HG03095 (cell line): ENCODE results near the gene GALNT10.

Source experiments
- ATAC-seq: cut with Tn5 transposase; IDR thresholded peaks from one replicate; pipeline ENCODE4 v1.9.1; 2021; ENCODE audit warnings: moderate library complexity; ENCODE audit not compliant: unreplicated experiment

GALNT10 gene

GRCh38 chr5:154317916-154318315, 127.4 kb downstream of the GALNT10 start:
- no peak for ATAC-seq

GRCh38 chr5:154318691-154319090, 128.2 kb downstream of the GALNT10 start:
- ATAC-seq = no peak

GRCh38 chr5:154319736-154320135, 129.2 kb downstream of the GALNT10 start:
- no peak for ATAC-seq

GRCh38 chr5:154320224-154321089, 129.9 kb downstream of the GALNT10 start:
- no peak for ATAC-seq

GRCh38 chr5:154321546-154321945, 131.0 kb downstream of the GALNT10 start:
- ATAC-seq = no peak

- no peak for ATAC-seq
Observed at GRCh38 chr5:154324033-154324432, 133.5 kb downstream of the GALNT10 start.

GRCh38 chr5:154325566-154325965, 135.0 kb downstream of the GALNT10 start:
- no peak for ATAC-seq

GRCh38 chr5:154329062-154329461, 138.5 kb downstream of the GALNT10 start:
- ATAC-seq = no peak

GRCh38 chr5:154329519-154330040, 139.0 kb downstream of the GALNT10 start:
- ATAC-seq = no peak

GRCh38 chr5:154330097-154330667, 139.6 kb downstream of the GALNT10 start:
- no peak for ATAC-seq

- no peak for ATAC-seq
Observed at GRCh38 chr5:154331232-154331631, 140.7 kb downstream of the GALNT10 start.

- ATAC-seq = no peak
Observed at GRCh38 chr5:154331924-154332323, 141.4 kb downstream of the GALNT10 start.

- no peak for ATAC-seq
Observed at GRCh38 chr5:154332451-154332850, 141.9 kb downstream of the GALNT10 start.

GRCh38 chr5:154333016-154333415, 142.5 kb downstream of the GALNT10 start:
- ATAC-seq = peak; percentile 56

GRCh38 chr5:154334406-154335064, 144.0 kb downstream of the GALNT10 start:
- ATAC-seq = no peak

- ATAC-seq = no peak
Observed at GRCh38 chr5:154335065-154335448, 144.5 kb downstream of the GALNT10 start.

- no peak for ATAC-seq
Observed at GRCh38 chr5:154341620-154342019, 151.1 kb downstream of the GALNT10 start.

- ATAC-seq = no peak
Observed at GRCh38 chr5:154342211-154342610, 151.7 kb downstream of the GALNT10 start.

- no peak for ATAC-seq
Observed at GRCh38 chr5:154342963-154343362, 152.4 kb downstream of the GALNT10 start.

- ATAC-seq = no peak
Observed at GRCh38 chr5:154344461-154344860, 153.9 kb downstream of the GALNT10 start.

- ATAC-seq = peak; percentile 82
Observed at GRCh38 chr5:154345255-154345952, 154.9 kb downstream of the GALNT10 start.
